Measurements from ENCODE around the gene LRRC55. TPM values are rescaled to one million over a fixed set of nuclear protein-coding genes. Genes with fewer than 3 reads are reported as not detected.

Gene LRRC55
- total RNA-seq, 2 experiments from 2014 or later, result not detected

GRCh38 chr11:57222239-57222638, 40.5 kb downstream of the LRRC55 start:
- Mint-ChIP-seq H3K27me3 (peaks cover 8% of the 10 kb centered on the region), H3K36me3 (no peaks in the 10 kb centered on the region), H3K4me1 (no peaks in the 10 kb centered on the region), H3K9me3 (no peaks in the 10 kb centered on the region), H3K27ac (no peak overlapping the region), H3K4me3 (no peak overlapping the region)
- DNase-seq (no peak), ATAC-seq (ENCODE audit: low read depth) (no peak)
- POLR2A ChIA-PET, result no interaction called here

GRCh38 chr11:57223601-57224000, 41.8 kb downstream of the LRRC55 start:
- no peak for DNase-seq
- POLR2A ChIA-PET, result no interaction called here
- ATAC-seq (ENCODE audit: low read depth), result no peak
- no peak overlapping the region for H3K27ac Mint-ChIP-seq
- no peaks in the 10 kb centered on the region for H3K36me3 Mint-ChIP-seq
- H3K27me3 Mint-ChIP-seq, result peaks cover 5% of the 10 kb centered on the region
- H3K4me1 Mint-ChIP-seq, result no peaks in the 10 kb centered on the region
- H3K9me3 Mint-ChIP-seq, result no peaks in the 10 kb centered on the region
- no peak overlapping the region for H3K4me3 Mint-ChIP-seq

- DNase-seq (no peak), ATAC-seq (ENCODE audit: low read depth) (no peak)
- H3K27ac Mint-ChIP-seq, result no peak overlapping the region
- POLR2A ChIA-PET, result no interaction called here
- H3K4me1 Mint-ChIP-seq, result no peaks in the 10 kb centered on the region
- no peak overlapping the region for H3K4me3 Mint-ChIP-seq
- H3K36me3 Mint-ChIP-seq, result no peaks in the 10 kb centered on the region
- H3K27me3 Mint-ChIP-seq, result peaks cover 7% of the 10 kb centered on the region
- no peaks in the 10 kb centered on the region for H3K9me3 Mint-ChIP-seq
These were observed 42.4 kb downstream of the LRRC55 start for GRCh38 chr11:57224128-57224527.

- no peaks in the 10 kb centered on the region for H3K9me3 Mint-ChIP-seq
- ATAC-seq (ENCODE audit: low read depth) (no peak), DNase-seq (no peak)
- no peak overlapping the region for H3K27ac Mint-ChIP-seq
- no peaks in the 10 kb centered on the region for H3K4me1 Mint-ChIP-seq
- H3K36me3 Mint-ChIP-seq, result no peaks in the 10 kb centered on the region
- no peak overlapping the region for H3K4me3 Mint-ChIP-seq
- POLR2A ChIA-PET, result no interaction called here
- H3K27me3 Mint-ChIP-seq, result peaks cover 6% of the 10 kb centered on the region
These were observed 42.8 kb downstream of the LRRC55 start for GRCh38 chr11:57224537-57224936.

GRCh38 chr11:57228600-57228999, 46.8 kb downstream of the LRRC55 start:
- no peaks in the 10 kb centered on the region for H3K36me3 Mint-ChIP-seq
- DNase-seq, result no peak
- H3K27ac Mint-ChIP-seq, result no peak overlapping the region
- no peaks in the 10 kb centered on the region for H3K9me3 Mint-ChIP-seq
- H3K4me1 Mint-ChIP-seq, result no peaks in the 10 kb centered on the region
- H3K4me3 Mint-ChIP-seq, result no peak overlapping the region
- POLR2A ChIA-PET, result no interaction called here
- H3K27me3 Mint-ChIP-seq, result peaks cover 41% of the 10 kb centered on the region
- no peak for ATAC-seq (ENCODE audit: low read depth)

GRCh38 chr11:57230316-57230715, 48.6 kb downstream of the LRRC55 start:
- Mint-ChIP-seq H3K4me1 (no peaks in the 10 kb centered on the region), H3K27ac (no peak overlapping the region), H3K9me3 (no peaks in the 10 kb centered on the region), H3K4me3 (no peak overlapping the region), H3K36me3 (no peaks in the 10 kb centered on the region), H3K27me3 (peaks cover 55% of the 10 kb centered on the region)
- ATAC-seq (ENCODE audit: low read depth) (no peak), DNase-seq (no peak)
- POLR2A ChIA-PET, result no interaction called here

GRCh38 chr11:57230791-57231538, 49.2 kb downstream of the LRRC55 start:
- H3K9me3 Mint-ChIP-seq, result no peaks in the 10 kb centered on the region
- ATAC-seq (ENCODE audit: low read depth) (no peak), DNase-seq (no peak)
- POLR2A ChIA-PET, result no interaction called here
- H3K27me3 Mint-ChIP-seq, result peaks cover 61% of the 10 kb centered on the region
- H3K4me3 Mint-ChIP-seq, result no peak overlapping the region
- H3K36me3 Mint-ChIP-seq, result no peaks in the 10 kb centered on the region
- H3K4me1 Mint-ChIP-seq, result no peaks in the 10 kb centered on the region
- H3K27ac Mint-ChIP-seq, result no peak overlapping the region

- no peak overlapping the region for H3K27ac Mint-ChIP-seq
- H3K27me3 Mint-ChIP-seq, result peaks cover 67% of the 10 kb centered on the region
- H3K9me3 Mint-ChIP-seq, result no peaks in the 10 kb centered on the region
- DNase-seq (no peak), ATAC-seq (ENCODE audit: low read depth) (no peak)
- H3K36me3 Mint-ChIP-seq, result no peaks in the 10 kb centered on the region
- POLR2A ChIA-PET, result no interaction called here
- H3K4me3 Mint-ChIP-seq, result no peak overlapping the region
- H3K4me1 Mint-ChIP-seq, result no peaks in the 10 kb centered on the region
These were observed 49.9 kb downstream of the LRRC55 start for GRCh38 chr11:57231539-57232253.

- Mint-ChIP-seq H3K9me3 (no peaks in the 10 kb centered on the region), H3K27ac (no peak overlapping the region), H3K27me3 (peaks cover 77% of the 10 kb centered on the region), H3K4me3 (no peak overlapping the region), H3K36me3 (no peaks in the 10 kb centered on the region), H3K4me1 (peaks cover 7% of the 10 kb centered on the region)
- DNase-seq (no peak), ATAC-seq (ENCODE audit: low read depth) (no peak)
- POLR2A ChIA-PET, result no interaction called here
These were observed 51.9 kb downstream of the LRRC55 start for GRCh38 chr11:57233702-57234101.

- no peak overlapping the region for H3K4me3 Mint-ChIP-seq
- peaks cover 7% of the 10 kb centered on the region for H3K4me1 Mint-ChIP-seq
- ATAC-seq (ENCODE audit: low read depth) (no peak), DNase-seq (no peak)
- H3K27me3 Mint-ChIP-seq, result peaks cover 67% of the 10 kb centered on the region
- POLR2A ChIA-PET, result no interaction called here
- H3K36me3 Mint-ChIP-seq, result no peaks in the 10 kb centered on the region
- H3K9me3 Mint-ChIP-seq, result no peaks in the 10 kb centered on the region
- no peak overlapping the region for H3K27ac Mint-ChIP-seq
These were observed 54.3 kb downstream of the LRRC55 start for GRCh38 chr11:57235761-57236703.

GRCh38 chr11:57237204-57237681, 55.5 kb downstream of the LRRC55 start, which contains the start of gene APLNR:
Gene APLNR, minus strand, starts transcription at chr11:57237250. Its CDS starts 246 bp downstream, at chr11:57237004.
- no peaks in the 10 kb centered on the region for H3K9me3 Mint-ChIP-seq
- no peak for DNase-seq
- no peaks in the 10 kb centered on the region for H3K36me3 Mint-ChIP-seq
- peak within 1 kb of the TSS; percentile 20 for H3K4me3 Mint-ChIP-seq
- no peak for ATAC-seq (ENCODE audit: low read depth)
- POLR2A ChIA-PET, result no interaction called here
- peaks cover 7% of the 10 kb centered on the region for H3K4me1 Mint-ChIP-seq
- no peak within 1 kb of the TSS for H3K27ac Mint-ChIP-seq
- peaks cover 56% of the 10 kb centered on the region for H3K27me3 Mint-ChIP-seq

GRCh38 chr11:57239348-57239747, 57.6 kb downstream of the LRRC55 start:
- POLR2A ChIA-PET, result no interaction called here
- Mint-ChIP-seq H3K27me3 (peaks cover 42% of the 10 kb centered on the region), H3K27ac (no peak overlapping the region), H3K4me3 (no peak overlapping the region), H3K9me3 (no peaks in the 10 kb centered on the region), H3K4me1 (peaks cover 7% of the 10 kb centered on the region), H3K36me3 (no peaks in the 10 kb centered on the region)
- DNase-seq (no peak), ATAC-seq (ENCODE audit: low read depth) (no peak)

- POLR2A ChIA-PET, result no interaction called here
- no peaks in the 10 kb centered on the region for H3K9me3 Mint-ChIP-seq
These were observed 58.3 kb downstream of the LRRC55 start for GRCh38 chr11:57240007-57240406.

More at GRCh38 chr11:57240007-57240406, 58.3 kb downstream of the LRRC55 start:
- H3K36me3 Mint-ChIP-seq, result no peaks in the 10 kb centered on the region
- DNase-seq (no peak), ATAC-seq (ENCODE audit: low read depth) (no peak)
- no peak overlapping the region for H3K27ac Mint-ChIP-seq
- H3K4me1 Mint-ChIP-seq, result peaks cover 13% of the 10 kb centered on the region
- H3K4me3 Mint-ChIP-seq, result no peak overlapping the region
- peaks cover 36% of the 10 kb centered on the region for H3K27me3 Mint-ChIP-seq

Measured in activated naive CD8-positive, alpha-beta T cell treated with anti-CD3 and anti-CD28 coated beads, Interleukin-2, amount 10 ng/mL, durations not matched to agents 7 days and 5 days (primary cell).